PFSK-1 (cell line): Measurements from ENCODE around the gene INSC.

Experiments used
- FOXP2 ChIP-seq: optimal IDR thresholded peaks from 2 replicates; pipeline ENCODE3; 2011; ENCODE audit warnings: borderline replicate concordance, control low read depth, inconsistent platforms; ENCODE audit not compliant: insufficient read depth; ENCODE audit errors: extremely low read length, extremely low read depth
- POLR2AphosphoS5 ChIP-seq: IDR thresholded peaks from 2 replicates; pipeline ENCODE4 v1.6.1; 2012; ENCODE audit warnings: low read depth, mild to moderate bottlenecking, control low read depth, low read length, moderate library complexity
- SIN3A ChIP-seq: IDR thresholded peaks from 2 replicates; pipeline ENCODE4 v1.6.1; 2012; ENCODE audit warnings: mild to moderate bottlenecking, low read length, moderate library complexity, borderline replicate concordance; ENCODE audit not compliant: insufficient read depth
- TAF1 ChIP-seq: IDR thresholded peaks from 2 replicates; pipeline ENCODE4 v1.6.1; 2012; ENCODE audit warnings: low read length, control low read depth, borderline replicate concordance; ENCODE audit not compliant: insufficient read depth
- TF ChIP-seq, protein P1 (sequence below), 2 experiments: IDR thresholded peaks; 2 replicates each; pipeline versions ENCODE4 v1.6.1 to v1.8.0; 2011 to 2012; ENCODE audit warnings: low read depth in 2 of 2, low read length in 2 of 2, control low read depth in 1 of 2, inconsistent platforms in 1 of 2, mild to moderate bottlenecking in 1 of 2, moderate library complexity in 1 of 2; ENCODE audit not compliant: insufficient read depth in 1 of 2

INSC gene

DNA sequence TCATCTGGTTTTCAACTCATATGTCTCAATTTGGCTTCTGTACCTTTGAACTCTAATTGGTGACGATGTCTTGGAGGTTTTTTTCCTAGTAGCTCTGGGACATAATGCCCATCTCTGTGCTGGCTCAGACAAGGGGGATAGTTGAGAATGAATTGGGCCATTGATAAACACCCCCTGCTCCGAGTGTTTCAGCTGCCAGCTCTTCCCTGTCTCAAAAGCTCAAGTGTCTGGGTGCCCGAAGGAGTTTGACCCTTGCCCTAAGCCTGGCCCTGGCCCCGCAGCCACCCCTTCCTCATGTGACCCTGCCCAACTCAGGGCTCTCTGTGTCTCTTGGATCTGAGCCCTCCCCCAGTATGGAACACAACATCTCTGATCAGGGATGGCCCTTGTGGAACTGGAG, 3.0 kb downstream of the INSC start:
- no peak for TF ChIP-seq TAF1
- TF ChIP-seq, protein P1, sequence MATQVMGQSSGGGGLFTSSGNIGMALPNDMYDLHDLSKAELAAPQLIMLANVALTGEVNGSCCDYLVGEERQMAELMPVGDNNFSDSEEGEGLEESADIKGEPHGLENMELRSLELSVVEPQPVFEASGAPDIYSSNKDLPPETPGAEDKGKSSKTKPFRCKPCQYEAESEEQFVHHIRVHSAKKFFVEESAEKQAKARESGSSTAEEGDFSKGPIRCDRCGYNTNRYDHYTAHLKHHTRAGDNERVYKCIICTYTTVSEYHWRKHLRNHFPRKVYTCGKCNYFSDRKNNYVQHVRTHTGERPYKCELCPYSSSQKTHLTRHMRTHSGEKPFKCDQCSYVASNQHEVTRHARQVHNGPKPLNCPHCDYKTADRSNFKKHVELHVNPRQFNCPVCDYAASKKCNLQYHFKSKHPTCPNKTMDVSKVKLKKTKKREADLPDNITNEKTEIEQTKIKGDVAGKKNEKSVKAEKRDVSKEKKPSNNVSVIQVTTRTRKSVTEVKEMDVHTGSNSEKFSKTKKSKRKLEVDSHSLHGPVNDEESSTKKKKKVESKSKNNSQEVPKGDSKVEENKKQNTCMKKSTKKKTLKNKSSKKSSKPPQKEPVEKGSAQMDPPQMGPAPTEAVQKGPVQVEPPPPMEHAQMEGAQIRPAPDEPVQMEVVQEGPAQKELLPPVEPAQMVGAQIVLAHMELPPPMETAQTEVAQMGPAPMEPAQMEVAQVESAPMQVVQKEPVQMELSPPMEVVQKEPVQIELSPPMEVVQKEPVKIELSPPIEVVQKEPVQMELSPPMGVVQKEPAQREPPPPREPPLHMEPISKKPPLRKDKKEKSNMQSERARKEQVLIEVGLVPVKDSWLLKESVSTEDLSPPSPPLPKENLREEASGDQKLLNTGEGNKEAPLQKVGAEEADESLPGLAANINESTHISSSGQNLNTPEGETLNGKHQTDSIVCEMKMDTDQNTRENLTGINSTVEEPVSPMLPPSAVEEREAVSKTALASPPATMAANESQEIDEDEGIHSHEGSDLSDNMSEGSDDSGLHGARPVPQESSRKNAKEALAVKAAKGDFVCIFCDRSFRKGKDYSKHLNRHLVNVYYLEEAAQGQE (IDR thresholded peaks at IDR 0.05; ENCODE audit: insufficient read depth in 1 of 2, low read depth in 2 of 2, low read length in 2 of 2) = no peak
- TF ChIP-seq FOXP2 = no peak
- TF ChIP-seq SIN3A = no peak
- no peak for TF ChIP-seq POLR2AphosphoS5

DNA sequence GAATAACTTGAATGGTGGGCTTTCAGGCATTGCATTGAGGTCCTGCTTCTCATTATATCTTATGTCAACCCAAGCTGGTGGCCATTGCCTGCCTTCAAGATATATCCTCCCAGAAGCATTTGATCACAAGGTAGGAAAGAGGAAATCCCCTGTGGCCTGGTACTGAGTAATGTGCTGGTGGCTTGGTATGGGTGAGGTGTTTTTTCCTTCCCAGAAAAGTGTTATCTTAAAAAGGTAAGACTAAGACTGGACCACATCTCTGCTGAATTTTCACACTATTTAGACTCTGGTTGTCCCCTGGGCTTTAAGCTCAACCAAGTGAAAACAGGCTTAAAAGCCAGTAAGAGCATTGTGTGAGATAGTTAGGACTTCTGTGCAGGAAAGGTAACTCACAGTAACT, 3.7 kb downstream of the INSC start:
- no peak for TF ChIP-seq POLR2AphosphoS5
- no peak for TF ChIP-seq FOXP2
- TF ChIP-seq, protein P1 (IDR thresholded peaks at IDR 0.05; ENCODE audit: insufficient read depth in 1 of 2, low read depth in 2 of 2, low read length in 2 of 2) = no peak
- no peak for TF ChIP-seq SIN3A
- no peak for TF ChIP-seq TAF1

DNA sequence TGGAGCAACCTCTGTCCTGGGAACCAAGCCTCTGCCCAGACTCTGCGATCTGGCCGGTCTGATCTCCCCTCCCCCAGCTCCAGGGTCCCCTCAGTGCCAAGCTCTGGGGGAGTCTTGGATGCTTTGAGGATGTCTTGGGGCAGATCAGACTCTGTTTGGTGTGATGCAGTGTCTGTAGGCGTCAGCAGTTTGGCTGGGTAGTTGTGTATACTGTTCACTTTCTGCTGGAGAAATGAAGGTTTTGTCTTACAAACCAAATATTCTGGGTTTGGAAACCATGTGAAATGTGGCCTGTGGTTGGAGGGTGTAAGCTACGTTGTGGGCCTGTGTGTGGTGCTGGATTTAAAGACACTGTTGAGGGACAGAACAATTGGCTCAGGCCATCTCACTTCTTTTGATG, 4.6 kb downstream of the INSC start:
- no peak for TF ChIP-seq POLR2AphosphoS5
- TF ChIP-seq FOXP2 = no peak
- TF ChIP-seq TAF1 = no peak
- TF ChIP-seq, protein P1 (IDR thresholded peaks at IDR 0.05; ENCODE audit: insufficient read depth in 1 of 2, low read depth in 2 of 2, low read length in 2 of 2) = no peak

DNA sequence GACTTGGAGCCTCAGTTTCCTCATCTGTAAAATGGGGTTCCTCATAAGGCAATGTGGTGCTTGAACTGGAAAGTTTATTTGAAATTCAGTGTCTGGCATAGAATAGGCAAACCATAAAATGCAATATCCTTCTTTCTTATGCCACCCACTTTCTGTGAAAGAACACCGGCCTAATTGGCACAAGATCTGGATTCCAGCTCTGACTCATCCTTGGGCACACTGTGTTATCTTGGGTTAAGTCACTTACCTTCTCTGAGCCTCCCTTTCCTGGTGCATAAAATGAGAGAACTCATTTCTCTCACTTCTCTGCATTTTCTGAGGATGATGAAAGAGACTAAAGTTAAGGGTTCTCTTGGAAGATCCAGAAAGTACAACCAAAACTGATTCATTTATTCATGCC, 5.1 kb downstream of the INSC start:
- TF ChIP-seq POLR2AphosphoS5 (no peak), TAF1 (no peak), SIN3A (no peak), FOXP2 (no peak)
- TF ChIP-seq, protein P1 (IDR thresholded peaks at IDR 0.05; ENCODE audit: insufficient read depth in 1 of 2, low read depth in 2 of 2, low read length in 2 of 2) = no peak

DNA sequence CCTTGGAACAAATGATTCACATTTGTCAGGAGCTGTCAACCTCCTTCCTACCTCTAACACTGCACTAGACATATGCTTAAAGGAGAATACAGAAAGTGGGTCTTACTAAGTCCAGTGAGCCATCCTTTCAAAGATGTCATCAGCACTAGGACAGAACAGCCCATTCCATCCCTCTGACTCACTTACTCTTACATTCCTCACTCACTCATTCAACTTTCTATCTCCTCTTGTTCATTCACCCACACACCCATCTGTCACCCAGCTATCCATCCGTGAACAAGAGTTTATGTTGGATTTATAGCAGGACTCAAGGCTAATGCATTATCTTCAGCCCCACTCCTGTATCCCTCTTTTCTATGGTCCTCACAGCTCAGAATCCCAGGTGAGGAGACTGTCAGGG, 9.1 kb downstream of the INSC start:
- TF ChIP-seq, protein P1 (IDR thresholded peaks at IDR 0.05; ENCODE audit: insufficient read depth in 1 of 2, low read depth in 2 of 2, low read length in 2 of 2) = no peak
- no peak for TF ChIP-seq TAF1
- TF ChIP-seq FOXP2 = no peak
- no peak for TF ChIP-seq POLR2AphosphoS5
- no peak for TF ChIP-seq SIN3A
